H1 (cell line): ENCODE data around the gene ANK2. TPM values are rescaled to one million over a fixed set of nuclear protein-coding genes. Genes with fewer than 3 reads are reported as not detected.

Source experiments
- CTCF ChIA-PET: fragments of 300-600 bp; sonication (Branson Sonifier 250); formaldehyde crosslinking; loops from one replicate; lab custom pipeline; 2021; ENCODE audit not compliant: partially characterized antibody; lab: Charles Lee
- POLR2A ChIA-PET: fragments of 300-600 bp; sonication (Branson Sonifier 250); formaldehyde crosslinking; loops from one replicate; lab custom pipeline; 2021; ENCODE audit warnings: inconsistent platforms; ENCODE audit not compliant: partially characterized antibody; lab: Charles Lee
- DNase-seq, 2 experiments: peaks; one replicate each; pipeline versions ENCODE4 v3.0.0 to v3.0.0-alpha.2; 2010 to 2022; ENCODE audit warnings: low spot score in 2 of 2, low read depth in 1 of 2, mixed read lengths in 1 of 2
- FAIRE-seq: peaks from 2 replicates; lab custom pipeline; 2011; peaks lifted over from hg19 to GRCh38; lab: Jason Lieb, UNC
- H2AFZ ChIP-seq: 2 replicates; pipeline ENCODE4 v1.8.1; 2012; ENCODE audit warnings: low read length, inconsistent platforms
- H2AK5ac ChIP-seq: 2 replicates; pipeline ENCODE4 v1.6.1; 2013; ENCODE audit warnings: low read depth, low read length
- H2BK120ac ChIP-seq: replicated peaks from 2 replicates; pipeline ENCODE3; 2013; ENCODE audit warnings: low read depth, low read length, inconsistent platforms
- H2BK12ac ChIP-seq: 2 replicates; pipeline ENCODE4 v1.6.1; 2013; ENCODE audit warnings: low read depth, low read length
- H2BK15ac ChIP-seq: 2 replicates; pipeline ENCODE4 v1.6.1; 2013; ENCODE audit warnings: low read length
- H2BK20ac ChIP-seq: 2 replicates; pipeline ENCODE4 v1.6.1; 2013; ENCODE audit warnings: low read length
- H2BK5ac ChIP-seq: 2 replicates; pipeline ENCODE4 v1.6.1; 2013; ENCODE audit warnings: low read depth, low read length
- H3K14ac ChIP-seq: 2 replicates; pipeline ENCODE4 v1.6.1; 2013; ENCODE audit warnings: inconsistent platforms; ENCODE audit not compliant: insufficient read length
- H3K18ac ChIP-seq: 2 replicates; pipeline ENCODE4 v1.6.1; 2013; ENCODE audit warnings: low read length; ENCODE audit errors: extremely low read depth
- H3K23ac ChIP-seq: 2 replicates; pipeline ENCODE4 v1.6.1; 2013; ENCODE audit warnings: inconsistent platforms; ENCODE audit not compliant: insufficient read length
- H3K23me2 ChIP-seq: 2 replicates; pipeline ENCODE4 v1.6.1; 2013; ENCODE audit warnings: low read depth, low read length
- H3K27ac ChIP-seq: 2 replicates; pipeline ENCODE4 v1.6.1; 2011; ENCODE audit warnings: low read depth, low read length, inconsistent platforms
- H3K27me3 ChIP-seq, 4 experiments: replicated peaks in 1 of 4; 1 replicate in 1 of 4; 2 replicates in 3 of 4; pipeline versions ENCODE4 v1.6.1 to v1.8.1; 2011 to 2013; ENCODE audit warnings: low read length in 3 of 4, mild to moderate bottlenecking in 3 of 4, inconsistent platforms in 2 of 4, mixed read lengths in 2 of 4, moderate library complexity in 1 of 4; ENCODE audit not compliant: control insufficient read depth in 3 of 4, insufficient read depth in 3 of 4; ENCODE audit errors: extremely low read depth in 1 of 4
- H3K36me3 ChIP-seq, 4 experiments: 2 replicates each; pipeline versions ENCODE4 v1.6.1 to v1.8.1; 2011 to 2013; ENCODE audit warnings: mild to moderate bottlenecking in 4 of 4, low read length in 3 of 4, moderate library complexity in 2 of 4, control low read depth in 1 of 4, inconsistent platforms in 1 of 4; ENCODE audit not compliant: insufficient read depth in 4 of 4, control insufficient read depth in 2 of 4
- H3K4ac ChIP-seq: replicated peaks from 2 replicates; pipeline ENCODE3; 2013; ENCODE audit warnings: low read length, low read depth, mixed read lengths, inconsistent platforms; ENCODE audit not compliant: insufficient read length
- H3K4me1 ChIP-seq, 4 experiments: replicated peaks in 1 of 4; 1 replicate in 1 of 4; 2 replicates in 3 of 4; pipeline versions ENCODE4 v1.6.1 to v1.8.1; 2011 to 2013; ENCODE audit warnings: low read length in 3 of 4, inconsistent platforms in 2 of 4, mixed read lengths in 1 of 4; ENCODE audit not compliant: insufficient read depth in 4 of 4, control insufficient read depth in 3 of 4
- H3K4me2 ChIP-seq, 2 experiments: 2 replicates each; pipeline versions ENCODE4 v1.6.1 to v1.8.1; 2011 to 2013; ENCODE audit warnings: low read depth in 2 of 2, low read length in 2 of 2, control low read depth in 1 of 2, inconsistent platforms in 1 of 2, mild to moderate bottlenecking in 1 of 2; ENCODE audit not compliant: insufficient read depth in 1 of 2
- H3K4me3 ChIP-seq, 4 experiments: fragments of 200-600, 300-600 bp in 1 of 4; sonication (generic), shearing (Covaris generic), sonication (Bioruptor Twin) in 1 of 4; 2 replicates each; pipeline versions ENCODE4 v1.5.1 to v1.8.1; 2011 to 2016; ENCODE audit warnings: low read length in 4 of 4, low read depth in 3 of 4, control low read depth in 2 of 4, inconsistent platforms in 2 of 4, mild to moderate bottlenecking in 2 of 4, mixed read lengths in 1 of 4, moderate library complexity in 1 of 4; ENCODE audit not compliant: insufficient read depth in 2 of 4; ENCODE audit errors: extremely low read depth in 1 of 4
- H3K56ac ChIP-seq: replicated peaks from 2 replicates; pipeline ENCODE3; 2013; ENCODE audit warnings: low read depth, mild to moderate bottlenecking, mixed read lengths, low read length, inconsistent platforms; ENCODE audit not compliant: insufficient read length
- H3K79me1 ChIP-seq: 2 replicates; pipeline ENCODE4 v1.6.1; 2013; ENCODE audit warnings: low read depth, low read length, control low read depth
- H3K79me2 ChIP-seq, 2 experiments: 2 replicates each; pipeline versions ENCODE4 v1.6.1 to v1.8.1; 2012 to 2013; ENCODE audit warnings: low read length in 2 of 2, mild to moderate bottlenecking in 2 of 2, inconsistent platforms in 1 of 2; ENCODE audit not compliant: insufficient read depth in 2 of 2, control insufficient read depth in 1 of 2
- H3K9ac ChIP-seq, 4 experiments: replicated peaks in 1 of 4; 1 replicate in 1 of 4; 2 replicates in 3 of 4; pipeline versions ENCODE4 v1.6.1 to v1.8.1; 2011 to 2013; ENCODE audit warnings: low read depth in 3 of 4, low read length in 3 of 4, control low read depth in 2 of 4, mild to moderate bottlenecking in 2 of 4, moderate library complexity in 2 of 4, inconsistent platforms in 1 of 4; ENCODE audit errors: extremely low read depth in 1 of 4
- H3K9me3 ChIP-seq, 2 experiments: 2 replicates each; pipeline versions ENCODE4 v1.6.1 to v1.8.1; 2012 to 2013; ENCODE audit warnings: mild to moderate bottlenecking in 2 of 2, moderate library complexity in 2 of 2, control low read depth in 1 of 2, inconsistent platforms in 1 of 2, low read depth in 1 of 2, low read length in 1 of 2, mixed read lengths in 1 of 2; ENCODE audit not compliant: insufficient read depth in 2 of 2
- H4K20me1 ChIP-seq, 2 experiments: replicated peaks in 1 of 2; 2 replicates each; pipeline versions ENCODE3 to v1.8.1; 2011 to 2013; ENCODE audit warnings: inconsistent platforms in 2 of 2, low read length in 2 of 2, mild to moderate bottlenecking in 1 of 2; ENCODE audit not compliant: insufficient read depth in 2 of 2, control insufficient read depth in 1 of 2
- H4K5ac ChIP-seq: 2 replicates; pipeline ENCODE4 v1.6.1; 2013; ENCODE audit warnings: low read length, low read depth, mixed read lengths, inconsistent platforms; ENCODE audit not compliant: insufficient read length
- H4K8ac ChIP-seq: 2 replicates; pipeline ENCODE4 v1.8.0; 2013; ENCODE audit warnings: mild to moderate bottlenecking, moderate library complexity, low read length, inconsistent platforms; ENCODE audit not compliant: insufficient read depth; ENCODE audit errors: extremely low read depth
- H4K91ac ChIP-seq: replicated peaks from 2 replicates; pipeline ENCODE3; 2013; ENCODE audit warnings: low read length, mixed read lengths, inconsistent platforms; ENCODE audit not compliant: insufficient read length
- MAX ChIP-seq: IDR thresholded peaks from 2 replicates; pipeline ENCODE4 v1.6.1; 2012; ENCODE audit warnings: inconsistent platforms
- TAF1 ChIP-seq: IDR thresholded peaks from 2 replicates; pipeline ENCODE4 v1.6.1; 2011; ENCODE audit warnings: mild to moderate bottlenecking, low read depth, low read length
- USF2 ChIP-seq: IDR thresholded peaks from 2 replicates; pipeline ENCODE4 v1.6.1; 2011; ENCODE audit warnings: low read length, improper control_type of control experiment
- WGBS, 2 experiments: shearing (Covaris generic) in 1 of 2; methylation state at CpG; one replicate each; pipeline versions ENCODE4 v1.1.6 to v1.1.7; 2013 to 2015; ENCODE audit warnings: low lambda C conversion rate in 2 of 2, mixed read lengths in 2 of 2, inconsistent platforms in 1 of 2, low coverage in 1 of 2, missing lambda C conversion rate in 1 of 2; ENCODE audit not compliant: insufficient replicate concordance in 2 of 2, insufficient coverage in 1 of 2, insufficient read length in 1 of 2; ENCODE audit errors: extremely low coverage in 1 of 2, missing lambda C conversion rate in 1 of 2; 5-methylcytosine and 5-hydroxymethylcytosine counted together
- polyA plus RNA-seq, 7 experiments: library from polyadenylated mRNA; depleted of rRNA in 3 of 7; stranded (reverse) in 5 of 7; unstranded in 2 of 7; fragments of >200 nt in 5 of 7; fragments of 200-250 nt in 2 of 7; gene quantifications; 1 replicate in 5 of 7; 2 replicates in 1 of 7; 4 replicates in 1 of 7; pipeline versions ENCODE4 v1.2.1 to v1.2.3, GENCODE V29; 2011 to 2013; ENCODE audit warnings: missing spikeins in 2 of 7, mixed read lengths in 2 of 7
- total RNA-seq: library from RNA; stranded (reverse); fragmentation: NEBNext Ultra II Directional; extraction: Animal tissue kit (Norgen Biotek cat#: 25700); gene quantifications from 2 replicates; pipeline ENCODE4 v1.2.1, GENCODE V29; 2021

Gene ANK2
- total and polyA plus RNA-seq, 2 of the 8 experiments (the other 6 are each of a cell fraction or from before 2014, with no cell fraction given) = 14.2 to 35.1 TPM

DNA sequence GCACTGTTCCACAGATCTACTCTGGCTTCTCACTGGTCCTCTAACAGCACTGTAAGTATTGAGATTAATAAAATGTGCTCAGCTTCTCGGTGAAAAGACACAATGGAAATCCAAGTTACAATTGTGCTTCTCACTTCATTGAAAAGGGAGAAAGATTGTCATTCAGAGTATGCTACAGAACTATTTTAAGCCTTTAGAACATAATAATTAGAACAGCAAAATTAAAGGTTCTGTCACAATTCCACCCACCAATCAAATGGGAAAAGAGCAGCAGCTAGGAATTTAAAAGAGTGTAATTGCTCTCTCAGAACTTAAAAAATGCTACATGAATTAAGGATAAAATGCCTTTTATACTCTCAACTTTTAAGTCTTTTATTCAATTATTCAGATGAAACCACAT lies 329.4 kb downstream of the ANK2 start:
- Histone ChIP-seq H3K4me3 (no peak overlapping the region), H3K23me2 (no peaks in the 10 kb centered on the region), H2AFZ (no peak overlapping the region), H3K4me1 (no peaks in the 10 kb centered on the region), H4K20me1 (no peaks in the 10 kb centered on the region), H3K9me3 (no peaks in the 10 kb centered on the region), H3K56ac (no peak overlapping the region), H3K4ac (no peak overlapping the region), H2BK15ac (no peak overlapping the region), H3K14ac (no peak overlapping the region), H2BK5ac (no peak overlapping the region), H3K23ac (no peak overlapping the region), H4K91ac (no peak overlapping the region), H3K4me2 (no peak overlapping the region), H4K8ac (no peak overlapping the region), H2BK120ac (no peak overlapping the region), H3K27me3 (no peaks in the 10 kb centered on the region), H3K79me2 (no peaks in the 10 kb centered on the region), H2BK20ac (no peak overlapping the region), H3K27ac (no peak overlapping the region), H2BK12ac (no peak overlapping the region), H3K79me1 (no peaks in the 10 kb centered on the region), H3K9ac (no peak overlapping the region), H3K36me3 (peaks cover 0 to 70% (median 22%) of the 10 kb centered on the region in 4 experiments; a peak in 7 of 8 replicates), H4K5ac (no peak overlapping the region), H2AK5ac (no peak overlapping the region), H3K18ac (no peak overlapping the region)
- 89% methylated on average over 1 of the region's 1 CpG; no CpG with 5 or more reads in 1 of the 2 experiments for WGBS, 2 experiments
- POLR2A ChIA-PET = no interaction called here
- FAIRE-seq = no peak
- TF ChIP-seq MAX (no peak), TAF1 (no peak), USF2 (no peak)
- no peak for DNase-seq
- CTCF ChIA-PET = interaction anchor here (1.4 kb wide), 1 partner anchor 9 kb away, joined by 4 read pairs; no protein-coding TSS in a partner anchor
